COR-L47 (cell line): ENCODE results near the gene ADPRHL1.

Source experiments
- DNase-seq: peaks from one replicate; lab custom pipeline; 2025; lab: John Stamatoyannopoulos, UW

Gene ADPRHL1

DNA sequence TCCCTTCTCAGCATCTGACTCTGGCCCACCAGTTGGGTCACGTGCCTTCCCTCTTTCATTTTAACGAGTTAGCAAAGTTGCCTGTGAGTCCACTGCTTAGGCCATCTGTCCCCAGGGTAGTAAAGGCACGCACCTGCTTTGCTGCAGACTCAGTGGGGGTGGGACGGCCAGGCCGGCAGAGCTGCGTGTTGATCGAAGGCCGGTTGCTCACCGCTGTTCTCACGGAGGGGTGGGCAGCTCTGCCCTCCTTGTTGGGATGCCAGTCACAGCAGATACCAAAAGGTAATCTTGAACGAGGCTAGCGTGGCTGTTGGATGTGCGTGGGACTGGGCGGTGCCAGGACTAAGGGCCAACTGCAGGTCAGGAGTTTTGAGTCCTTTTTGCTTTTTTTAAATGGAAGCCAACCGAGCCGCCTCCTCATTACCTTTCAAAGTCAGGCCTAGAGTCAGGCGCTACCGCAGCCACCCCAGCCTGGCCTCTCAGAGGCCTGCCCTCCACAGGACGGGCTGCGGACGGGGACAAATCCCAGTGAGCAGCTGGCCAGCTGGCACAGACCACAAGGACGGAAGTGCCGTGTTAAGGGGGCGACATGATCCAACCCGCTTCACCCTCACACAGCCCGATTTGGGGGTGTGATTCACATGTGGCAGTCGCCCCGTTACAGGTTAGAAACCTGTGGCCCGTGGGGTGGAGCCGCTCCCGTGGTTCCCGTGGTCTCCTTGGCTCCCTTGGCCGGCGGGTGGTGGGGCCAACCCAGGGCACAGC lies 20.6 kb downstream of the ADPRHL1 start:
- no peak for DNase-seq

DNA sequence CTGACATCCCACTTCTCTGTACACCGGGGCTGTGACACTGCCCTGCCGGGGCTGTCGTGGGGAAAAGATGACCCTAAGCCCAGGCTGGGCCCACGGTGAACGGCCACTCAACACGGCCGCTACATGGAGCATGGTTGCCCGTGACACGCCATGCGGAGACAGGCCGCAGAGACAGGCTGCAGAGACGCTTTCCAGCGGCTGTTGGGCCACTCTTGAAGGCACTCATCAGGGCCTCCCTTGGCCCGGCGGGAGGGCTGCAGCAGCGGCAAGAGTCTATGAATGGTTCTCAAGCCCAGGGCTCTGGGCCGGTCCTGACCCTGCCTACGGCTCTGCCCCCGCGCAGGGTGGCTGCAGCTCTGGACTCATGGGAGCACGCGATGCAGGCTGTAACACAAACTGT lies 22.1 kb downstream of the ADPRHL1 start:
- DNase-seq: no peak

DNA sequence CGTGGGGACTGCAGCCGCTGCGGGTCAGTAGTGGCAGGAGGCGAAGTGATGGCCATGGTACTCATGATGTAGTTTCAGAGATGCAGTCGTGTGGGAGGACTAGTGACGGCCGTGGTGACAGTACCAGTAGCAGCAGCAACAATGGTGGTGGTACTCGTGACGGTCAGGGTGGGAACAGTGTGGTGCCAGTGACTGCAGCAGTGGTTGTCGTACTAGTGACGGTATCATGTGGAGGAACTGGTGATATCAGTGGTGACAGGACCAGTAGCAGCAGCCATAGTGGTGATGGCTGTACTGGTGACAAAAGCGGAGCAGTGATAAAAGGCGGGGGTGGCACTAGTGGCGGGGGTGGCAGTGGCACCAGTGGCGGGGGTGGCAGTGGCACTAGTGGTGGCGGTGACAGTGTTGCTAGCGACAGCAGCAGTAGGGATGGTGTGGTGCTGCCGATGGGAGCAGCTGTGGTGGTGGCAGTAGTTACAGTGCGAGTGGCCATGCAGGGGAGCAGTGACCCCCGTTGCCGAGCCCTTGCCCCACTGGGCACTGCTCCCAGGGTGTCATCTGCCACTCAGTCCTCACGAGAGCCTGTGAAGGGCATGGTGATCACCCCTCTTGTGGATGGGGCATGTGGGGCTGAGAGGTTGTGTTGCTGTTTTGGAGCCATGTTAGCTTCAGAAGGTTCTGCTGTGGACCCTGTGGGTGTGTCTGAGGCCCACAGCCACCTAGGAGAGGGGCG lies 22.7 kb downstream of the ADPRHL1 start:
- DNase-seq: no peak

DNA sequence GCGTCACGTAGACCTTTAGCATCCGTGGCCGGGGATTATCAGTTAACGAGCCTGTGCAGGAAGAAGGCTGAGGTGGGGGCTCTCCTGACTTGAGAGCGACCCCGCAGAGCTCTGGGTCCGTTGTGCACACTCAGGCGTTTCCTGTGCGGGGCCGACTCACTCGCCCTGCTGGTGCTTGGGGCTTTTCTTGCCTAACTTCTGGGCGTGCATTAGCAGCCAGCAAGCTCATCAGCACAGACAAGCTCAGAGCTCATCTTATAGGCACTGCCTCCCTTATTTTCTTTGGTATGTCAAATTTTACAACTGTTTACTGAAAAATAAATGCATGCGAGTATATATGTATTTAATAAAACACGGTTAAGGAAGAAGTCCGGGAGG lies 23.7 kb downstream of the ADPRHL1 start:
- no peak for DNase-seq

DNA sequence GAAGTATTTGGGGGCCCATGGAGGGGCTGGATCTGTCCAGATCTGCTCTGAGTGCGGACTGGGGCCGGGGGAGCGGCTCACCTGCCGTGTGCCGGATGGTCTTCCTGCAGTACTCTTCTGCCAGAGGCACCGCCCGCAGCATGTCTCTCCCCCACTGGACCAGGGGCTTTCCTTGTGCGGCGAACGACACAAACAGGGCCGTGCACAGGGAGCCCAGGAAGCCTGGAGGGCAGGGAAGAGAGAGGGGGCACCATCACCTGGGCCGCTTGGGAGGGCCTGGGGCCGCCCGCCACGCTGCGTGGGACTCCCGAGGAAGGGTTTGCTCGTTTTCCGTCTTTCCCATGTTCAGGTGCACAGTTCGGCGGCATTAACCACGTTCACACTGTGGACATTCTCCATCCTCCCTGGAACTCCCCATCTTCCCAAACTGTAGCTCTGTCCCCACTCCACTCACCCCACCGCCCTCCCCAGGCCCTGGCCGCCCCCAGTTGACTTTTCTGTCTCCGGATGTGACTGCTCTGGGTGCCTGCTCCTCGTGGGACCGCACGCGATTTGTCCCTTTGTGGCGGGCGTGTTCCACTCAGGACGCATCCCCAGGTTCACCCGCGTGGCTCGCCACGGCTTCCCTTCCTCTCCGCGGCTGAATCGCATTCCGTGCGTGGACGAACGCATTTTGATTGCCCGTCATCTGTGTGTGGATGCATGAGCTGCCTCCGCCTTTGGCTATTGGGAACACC lies 24.2 kb downstream of the ADPRHL1 start:
- DNase-seq: no peak

DNA sequence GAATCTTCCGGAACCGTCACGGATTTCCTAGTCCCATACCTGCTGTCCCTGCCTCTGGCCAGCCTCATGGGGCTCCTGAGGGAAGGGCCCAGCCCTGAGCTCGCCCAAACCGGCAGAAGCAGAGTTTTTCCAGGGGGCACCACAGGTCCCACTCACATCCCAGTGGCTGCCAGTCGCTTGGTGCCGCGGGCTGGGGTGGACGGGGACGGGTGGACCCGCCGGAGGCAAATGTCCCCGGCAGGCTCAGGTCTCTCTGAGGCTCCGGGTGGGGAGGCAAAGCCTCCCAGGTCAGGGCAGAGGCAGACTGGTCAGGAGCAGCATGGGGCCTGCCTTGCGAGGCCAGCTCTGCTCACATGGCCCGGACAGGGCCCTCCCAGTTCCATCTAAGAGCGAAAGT lies 24.8 kb downstream of the ADPRHL1 start:
- no peak for DNase-seq

DNA sequence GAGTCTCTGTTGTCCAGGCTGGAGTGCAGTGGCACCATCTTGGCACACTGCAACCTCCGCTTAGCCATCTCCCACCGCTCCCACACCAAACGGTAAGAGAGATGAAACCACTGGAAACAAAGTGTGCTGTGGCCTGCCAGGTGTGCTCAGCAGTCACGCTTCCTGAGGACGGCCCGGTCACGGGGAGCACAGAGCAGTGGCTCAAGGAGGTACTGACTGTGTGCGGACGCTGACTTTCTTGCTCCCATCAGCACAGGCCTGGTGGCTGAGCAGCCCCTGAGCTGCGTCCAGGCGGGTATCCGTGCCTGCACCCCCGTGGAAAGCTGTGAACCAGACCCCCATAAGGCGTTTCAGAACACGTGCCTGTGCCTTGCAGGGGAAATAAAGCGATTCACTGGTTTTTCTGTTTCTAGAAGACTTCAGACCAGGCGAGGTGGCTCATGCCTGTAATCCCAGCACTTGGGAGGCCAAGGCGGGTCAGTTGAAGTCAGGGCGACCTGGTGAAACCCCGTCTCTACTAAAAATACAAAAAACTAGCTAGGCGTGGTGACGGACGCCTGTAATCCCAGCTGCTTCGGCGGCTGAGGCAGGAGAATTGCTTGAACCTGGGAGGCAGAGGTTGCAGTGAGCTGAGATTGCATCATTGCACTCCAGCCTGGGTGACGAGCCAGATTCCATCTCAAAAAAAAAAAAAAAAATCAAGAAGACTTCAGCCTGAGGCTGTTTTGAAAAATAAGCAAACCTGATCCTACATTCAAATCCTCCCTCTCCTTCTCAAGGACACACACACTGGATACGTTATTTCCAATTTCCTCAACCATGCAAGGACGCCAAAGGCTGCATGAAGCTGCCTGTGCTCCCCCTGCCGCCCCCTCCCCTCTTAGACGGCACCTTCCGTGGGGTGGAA lies 25.5 kb downstream of the ADPRHL1 start:
- no peak for DNase-seq

DNA sequence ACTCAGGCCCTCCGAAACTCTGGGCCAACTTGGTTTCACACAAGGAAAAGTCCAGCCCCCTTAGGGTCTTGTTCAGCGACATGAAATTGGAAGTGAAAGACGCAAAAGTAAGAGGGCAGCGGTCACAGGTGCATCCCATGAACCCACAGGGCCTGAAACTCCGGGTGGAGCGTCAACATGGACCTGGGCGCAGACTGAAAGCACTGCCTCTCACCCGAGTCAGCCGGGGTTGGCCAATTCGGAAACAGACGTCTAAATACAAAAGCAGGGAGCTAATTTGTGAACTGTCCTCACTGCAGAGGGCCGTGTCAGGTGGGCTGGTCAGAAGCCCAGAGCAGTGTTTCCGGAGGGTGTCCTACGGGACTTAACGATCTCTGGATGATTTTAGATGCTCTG lies 26.7 kb downstream of the ADPRHL1 start:
- DNase-seq: no peak

DNA sequence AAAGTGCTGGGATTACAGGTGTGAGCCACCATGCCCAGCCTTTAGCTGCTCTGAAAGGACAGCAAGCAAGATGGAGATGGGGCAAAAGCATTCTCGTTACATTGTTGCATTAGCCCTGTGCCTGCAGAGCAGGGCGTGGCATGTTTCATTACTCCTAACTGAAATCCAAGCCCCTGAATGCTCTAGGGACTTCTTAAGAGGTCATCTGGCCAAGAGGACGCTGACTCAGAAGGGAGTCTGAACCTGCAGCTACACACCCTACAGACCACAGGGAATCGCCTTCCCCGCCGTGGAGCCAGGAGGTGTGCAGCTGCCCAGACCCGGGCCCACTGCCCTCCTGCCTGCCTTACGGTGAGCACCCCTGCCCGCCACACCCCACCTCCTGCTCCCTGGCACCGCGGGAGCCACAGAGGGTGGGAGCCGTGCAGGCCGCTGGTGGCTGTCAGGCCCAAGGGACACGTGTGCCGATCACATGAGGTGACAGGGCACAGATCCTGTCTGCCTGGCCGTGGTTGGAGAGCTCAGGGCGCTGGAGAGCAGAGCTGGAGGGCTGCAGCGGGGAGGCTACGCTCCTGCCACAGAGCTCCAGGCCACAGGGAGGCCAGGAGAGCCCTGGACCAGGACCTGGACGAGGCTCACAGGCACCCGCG lies 27.2 kb downstream of the ADPRHL1 start:
- DNase-seq: no peak

DNA sequence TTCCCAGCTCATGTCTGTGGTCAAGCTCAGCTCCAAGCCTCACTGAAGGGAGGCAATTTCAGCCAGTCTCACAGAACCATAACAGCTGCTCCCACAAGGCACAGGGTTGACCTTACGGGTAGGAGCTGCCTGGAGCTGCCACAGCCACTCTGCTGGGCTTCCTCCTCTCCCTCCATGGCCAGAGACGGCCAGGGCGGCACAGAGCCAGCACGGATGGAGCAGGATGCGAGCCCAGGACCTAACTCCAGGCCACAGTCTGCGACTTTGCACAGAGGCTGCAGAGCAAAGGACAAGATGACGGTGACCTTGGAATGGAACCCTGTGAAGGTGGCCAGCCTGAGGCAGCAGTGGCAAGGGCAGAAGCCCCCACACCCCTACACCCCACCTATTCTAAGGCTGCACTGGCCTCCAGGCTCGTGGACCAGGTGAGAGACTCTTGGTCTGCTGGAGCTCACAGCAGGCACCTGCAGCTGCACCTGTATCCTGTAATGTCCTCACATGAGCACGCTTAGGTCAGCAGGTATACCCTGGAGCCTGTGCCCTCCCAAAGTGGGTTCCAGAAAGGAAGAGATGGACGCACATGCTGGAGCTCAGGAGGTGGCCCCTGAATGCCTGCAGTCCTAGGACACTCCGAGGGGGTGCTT lies 29.6 kb downstream of the ADPRHL1 start:
- DNase-seq: no peak

DNA sequence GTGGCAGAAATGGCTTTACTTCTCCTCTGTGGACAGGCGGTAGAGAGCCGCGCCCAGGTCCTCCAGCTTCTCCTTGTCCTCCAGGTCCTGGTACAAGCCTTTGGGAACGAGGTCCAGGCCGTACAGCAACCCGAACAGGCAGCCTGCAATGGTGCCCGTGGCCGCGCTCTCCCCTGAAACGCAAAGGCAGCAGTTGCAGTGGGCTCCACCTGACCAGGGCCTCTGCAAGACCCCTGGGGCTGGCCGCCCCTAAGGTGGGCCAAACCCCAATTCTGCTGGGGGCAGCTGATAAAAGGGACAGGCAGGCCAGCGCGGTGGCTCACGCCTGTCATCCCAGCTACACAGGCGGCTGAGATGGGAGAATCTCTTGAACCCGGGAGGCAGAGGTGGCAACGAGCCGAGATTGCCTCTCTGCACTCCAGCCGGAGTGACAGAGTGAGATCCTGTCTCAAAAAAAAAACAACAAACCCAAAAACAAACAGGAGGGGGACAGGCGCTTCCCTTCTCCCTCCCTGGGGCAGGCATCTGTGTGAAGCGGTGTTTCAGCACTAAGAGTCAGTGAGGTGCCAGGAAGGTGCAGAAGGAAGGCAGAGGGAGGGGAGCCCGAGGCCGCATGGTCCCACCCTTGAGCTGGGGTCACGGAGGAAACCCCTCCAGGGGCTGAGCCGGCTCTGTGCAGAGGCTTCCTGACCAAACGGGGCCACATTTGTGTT lies 30.3 kb downstream of the ADPRHL1 start:
- no peak for DNase-seq

DNA sequence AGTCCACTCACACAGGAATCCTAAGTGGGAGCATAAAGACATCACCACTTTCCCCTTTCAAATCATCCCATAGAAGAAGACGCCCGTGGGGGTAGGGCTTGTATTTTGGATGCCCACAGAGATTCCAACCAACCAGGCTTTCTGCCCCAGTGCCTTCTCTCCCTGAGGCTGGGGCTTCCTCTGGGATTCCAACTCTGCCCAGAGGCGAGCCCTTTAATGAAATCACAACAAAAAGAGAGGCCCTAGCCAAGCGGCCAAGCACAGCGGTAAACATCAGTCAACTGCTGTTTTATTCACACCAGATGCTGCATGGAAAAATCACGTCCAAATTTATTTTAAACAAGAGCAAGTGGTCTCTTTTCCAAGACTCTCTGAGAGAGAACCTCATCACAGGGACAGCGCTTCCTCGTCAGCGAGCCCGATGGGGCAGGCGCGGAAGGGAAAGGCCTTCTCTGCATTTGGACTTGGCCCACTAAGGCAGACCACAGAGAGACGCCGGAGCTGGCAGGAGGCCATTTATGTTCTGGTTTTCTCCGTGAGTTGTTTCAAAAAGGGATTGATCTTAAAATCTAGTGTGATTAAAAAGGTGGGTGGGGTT lies 31.5 kb downstream of the ADPRHL1 start:
- DNase-seq: no peak

DNA sequence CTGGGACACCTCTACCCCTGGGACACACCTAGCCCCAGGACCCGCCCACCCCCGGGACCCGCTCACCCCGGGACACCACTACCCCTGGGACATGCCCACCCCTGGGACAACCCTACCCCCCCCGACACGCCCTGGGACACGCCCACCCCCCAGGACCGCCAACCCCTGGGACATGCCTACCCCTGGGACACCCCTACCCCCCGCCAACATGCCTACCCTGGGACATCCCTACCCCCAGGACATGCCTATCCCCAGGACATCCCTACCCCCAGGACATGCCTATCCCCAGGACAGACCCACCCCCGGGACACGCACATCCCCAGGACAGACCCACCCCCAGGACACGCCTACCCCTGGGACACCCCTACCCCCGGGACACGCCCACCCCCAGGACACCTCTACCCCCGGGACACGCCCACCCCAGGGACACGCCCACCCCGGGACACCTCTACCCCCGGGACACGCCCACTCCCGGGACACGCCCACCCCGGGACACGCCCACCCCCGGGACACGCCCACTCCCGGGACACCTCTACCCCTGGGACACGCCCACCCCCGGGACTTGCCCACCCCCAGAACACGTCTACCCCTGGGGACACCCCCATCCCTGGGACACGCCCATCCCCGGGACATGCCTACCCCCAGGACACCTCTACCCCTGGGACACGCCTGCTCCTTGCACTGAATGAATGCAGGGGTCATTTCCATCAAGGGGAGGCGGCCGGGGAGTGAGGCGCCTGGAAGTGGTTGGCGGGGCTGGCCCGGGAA lies 32.3 kb downstream of the ADPRHL1 start:
- DNase-seq: no peak

DNA sequence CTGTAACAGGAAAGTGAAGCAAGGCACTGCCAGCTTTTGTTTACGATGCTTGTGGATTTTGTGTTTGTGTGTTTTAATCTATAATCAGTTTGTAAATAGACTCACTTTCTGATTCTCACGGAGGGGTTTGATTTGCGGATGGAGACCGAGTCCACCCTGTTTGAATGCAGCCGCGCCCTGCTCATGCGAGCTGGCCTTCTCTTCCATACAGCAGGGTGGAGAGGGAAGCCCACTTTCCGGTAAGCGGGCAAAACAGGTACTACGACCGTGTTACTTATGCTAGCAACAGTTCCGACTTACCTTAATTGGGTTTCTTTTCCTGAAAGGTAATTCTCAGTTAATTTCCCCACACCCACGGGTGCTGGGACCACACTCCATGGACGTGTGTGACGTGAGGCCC lies 33.1 kb downstream of the ADPRHL1 start:
- DNase-seq: no peak

DNA sequence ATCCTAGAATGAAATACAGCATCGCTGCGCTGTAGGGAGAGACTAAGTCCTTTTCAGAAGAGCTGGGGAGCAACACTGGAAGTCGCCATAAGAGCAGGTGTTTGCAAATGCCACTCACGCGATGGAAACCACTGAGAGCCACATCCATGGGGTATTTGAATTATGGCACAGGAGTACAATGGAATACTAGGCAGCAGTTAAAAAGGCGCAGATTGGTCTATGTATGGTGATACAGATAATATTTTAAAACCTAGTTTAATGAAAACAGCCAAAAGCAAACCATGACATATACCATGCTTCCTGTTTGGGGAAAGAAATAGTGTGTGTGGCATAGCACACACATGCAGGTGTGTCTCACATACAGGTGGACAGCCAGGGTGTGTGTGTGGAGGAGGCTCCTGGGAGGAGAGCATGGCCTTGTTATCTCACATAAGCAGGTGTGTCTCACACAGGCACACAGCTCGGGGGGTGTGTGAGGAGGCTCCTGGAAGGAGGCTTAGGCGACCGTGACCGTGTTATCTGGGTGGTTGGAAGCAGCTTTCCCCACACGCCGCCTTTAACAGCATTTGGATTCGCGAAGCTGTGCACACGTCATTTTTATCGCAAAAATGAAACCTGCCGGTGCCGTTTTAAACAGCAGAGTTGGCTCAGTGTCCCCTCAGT lies 33.6 kb downstream of the ADPRHL1 start:
- no peak for DNase-seq

DNA sequence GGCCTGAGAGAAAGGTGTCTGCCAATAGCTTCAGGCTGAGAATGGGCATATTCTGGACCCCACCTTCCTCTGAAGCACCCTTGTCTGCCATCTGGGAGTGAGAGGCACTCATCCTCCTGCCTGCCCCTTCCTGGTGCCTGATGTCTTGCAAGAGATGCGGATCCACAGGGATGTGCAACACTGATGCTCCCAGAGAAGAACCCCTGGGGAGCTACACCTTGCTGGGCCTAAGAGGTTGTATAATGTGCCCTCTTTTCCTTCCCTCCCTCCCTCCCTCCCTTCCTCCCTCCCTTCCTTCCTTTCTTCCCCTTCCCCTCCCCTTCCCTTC lies 34.6 kb downstream of the ADPRHL1 start:
- no peak for DNase-seq

DNA sequence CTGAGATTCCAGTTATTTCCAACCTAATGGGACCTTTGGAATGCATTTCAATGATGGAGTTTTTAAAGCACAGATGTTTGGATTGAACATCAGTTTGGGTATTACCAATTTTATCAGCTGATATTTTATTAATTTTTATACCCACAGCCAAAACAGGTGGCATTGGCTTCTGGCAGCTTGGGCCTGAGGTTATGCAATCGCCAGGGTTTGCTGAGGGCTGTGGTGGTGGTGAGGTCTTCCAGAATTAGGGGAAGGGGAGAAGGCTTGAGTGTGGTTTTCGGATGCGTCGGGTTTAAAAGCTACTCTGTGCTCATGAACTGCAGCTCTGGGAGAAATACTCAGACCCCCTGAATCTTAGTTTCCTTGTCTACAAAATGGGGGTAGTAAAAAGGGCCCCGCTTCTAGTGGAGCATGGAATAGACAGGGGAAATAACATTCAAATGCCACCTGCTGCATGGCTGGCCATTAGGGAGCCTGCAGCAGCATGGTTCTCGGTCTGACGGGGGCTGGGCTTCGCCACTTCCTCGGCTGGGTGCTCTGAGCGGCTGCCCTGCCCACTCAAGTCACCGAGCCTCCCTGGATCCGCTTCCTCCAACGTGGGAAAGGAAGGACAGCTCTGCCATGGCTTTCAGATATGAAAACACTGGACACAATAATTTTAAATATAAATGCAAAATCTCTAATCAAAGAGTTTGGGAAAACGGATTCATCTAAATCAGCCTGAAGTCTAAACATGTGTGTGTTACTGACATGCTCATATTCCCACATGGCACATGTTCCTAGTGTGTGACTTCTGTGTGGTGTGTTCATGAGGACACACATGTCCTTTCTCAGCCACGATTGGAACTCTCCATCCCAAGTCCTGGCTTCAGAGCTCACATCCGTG lies 35.2 kb downstream of the ADPRHL1 start:
- no peak for DNase-seq
